ENCODE results near the gene NTN4. TPM values are rescaled to one million over a fixed set of nuclear protein-coding genes. Genes with fewer than 3 reads are reported as not detected.

NTN4 gene
- total RNA-seq, 2 donors from 2014 or later = 79.2 to 118 TPM

DNA sequence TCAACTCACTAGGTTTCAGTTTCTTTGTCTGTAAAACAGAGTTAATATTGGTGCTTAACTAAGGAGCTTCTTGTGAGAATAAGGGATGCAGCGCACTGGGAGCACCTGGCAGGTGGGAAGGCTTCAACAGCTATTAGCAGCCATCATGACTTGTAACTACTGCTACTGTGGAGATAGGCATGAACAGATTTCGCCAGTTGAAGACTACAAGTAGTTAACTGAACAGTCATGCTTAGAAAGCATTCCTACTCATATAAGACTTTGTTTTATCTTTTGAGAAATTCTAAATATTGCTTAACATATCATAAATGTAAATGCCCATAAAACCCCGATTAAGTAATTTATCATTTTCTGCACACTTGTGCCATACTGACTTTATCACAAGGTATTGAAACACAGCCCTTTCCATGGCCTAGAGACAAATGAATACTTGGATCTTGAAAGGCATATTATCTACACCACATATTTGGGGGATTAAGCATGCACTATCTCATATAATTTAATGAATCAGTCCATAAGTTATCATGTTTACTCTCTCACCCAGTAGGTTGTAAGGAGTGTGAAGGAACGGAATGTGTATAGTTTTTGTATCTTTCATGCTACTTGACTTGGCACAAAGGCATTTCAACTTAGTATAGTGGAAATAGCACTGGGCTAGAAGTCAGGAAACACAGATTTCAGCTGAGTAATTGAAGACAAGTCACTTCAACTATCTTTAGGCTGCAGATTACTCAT, 16.1 kb downstream of the NTN4 start:
- TF ChIP-seq POLR2A (IDR thresholded peaks at IDR 0.05) (no peak), POLR2AphosphoS5 (IDR thresholded peaks at IDR 0.05) (no peak)
- TF ChIP-seq, protein P1, sequence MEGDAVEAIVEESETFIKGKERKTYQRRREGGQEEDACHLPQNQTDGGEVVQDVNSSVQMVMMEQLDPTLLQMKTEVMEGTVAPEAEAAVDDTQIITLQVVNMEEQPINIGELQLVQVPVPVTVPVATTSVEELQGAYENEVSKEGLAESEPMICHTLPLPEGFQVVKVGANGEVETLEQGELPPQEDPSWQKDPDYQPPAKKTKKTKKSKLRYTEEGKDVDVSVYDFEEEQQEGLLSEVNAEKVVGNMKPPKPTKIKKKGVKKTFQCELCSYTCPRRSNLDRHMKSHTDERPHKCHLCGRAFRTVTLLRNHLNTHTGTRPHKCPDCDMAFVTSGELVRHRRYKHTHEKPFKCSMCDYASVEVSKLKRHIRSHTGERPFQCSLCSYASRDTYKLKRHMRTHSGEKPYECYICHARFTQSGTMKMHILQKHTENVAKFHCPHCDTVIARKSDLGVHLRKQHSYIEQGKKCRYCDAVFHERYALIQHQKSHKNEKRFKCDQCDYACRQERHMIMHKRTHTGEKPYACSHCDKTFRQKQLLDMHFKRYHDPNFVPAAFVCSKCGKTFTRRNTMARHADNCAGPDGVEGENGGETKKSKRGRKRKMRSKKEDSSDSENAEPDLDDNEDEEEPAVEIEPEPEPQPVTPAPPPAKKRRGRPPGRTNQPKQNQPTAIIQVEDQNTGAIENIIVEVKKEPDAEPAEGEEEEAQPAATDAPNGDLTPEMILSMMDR (IDR thresholded peaks at IDR 0.05) = no peak
- intact Hi-C loops (cut with DNase I) = no loop called here
- 89% methylated on average over 4 of the region's 4 CpGs for WGBS
- Histone ChIP-seq H3K36me3 (no peaks in the 10 kb centered on the region), H3K9me3 (no peaks in the 10 kb centered on the region), H3K4me1 (replicated peaks) (no peaks in the 10 kb centered on the region), H3K27me3 (replicated peaks; ENCODE audit: insufficient read depth) (no peaks in the 10 kb centered on the region), H3K4me3 (no peak overlapping the region), H3K27ac (no peak overlapping the region)
- no peak for DNase-seq (ENCODE audit: low spot score)

GRCh38 chr12:95773320-95773719, 17.2 kb downstream of the NTN4 start:
- TF ChIP-seq POLR2A (IDR thresholded peaks at IDR 0.05) (no peak), POLR2AphosphoS5 (IDR thresholded peaks at IDR 0.05) (no peak)
- TF ChIP-seq, protein P1 (IDR thresholded peaks at IDR 0.05) = no peak
- no peaks in the 10 kb centered on the region for H3K4me1 ChIP-seq (replicated peaks)
- no peak for DNase-seq (ENCODE audit: low spot score)
- no peaks in the 10 kb centered on the region for H3K27me3 ChIP-seq (replicated peaks; ENCODE audit: insufficient read depth)
- WGBS = 96% methylated on average over 6 of the region's 6 CpGs
- intact Hi-C loops (cut with DNase I) = no loop called here
- no peak overlapping the region for H3K27ac ChIP-seq
- H3K36me3 ChIP-seq = no peaks in the 10 kb centered on the region
- no peak overlapping the region for H3K4me3 ChIP-seq
- no peaks in the 10 kb centered on the region for H3K9me3 ChIP-seq

DNA sequence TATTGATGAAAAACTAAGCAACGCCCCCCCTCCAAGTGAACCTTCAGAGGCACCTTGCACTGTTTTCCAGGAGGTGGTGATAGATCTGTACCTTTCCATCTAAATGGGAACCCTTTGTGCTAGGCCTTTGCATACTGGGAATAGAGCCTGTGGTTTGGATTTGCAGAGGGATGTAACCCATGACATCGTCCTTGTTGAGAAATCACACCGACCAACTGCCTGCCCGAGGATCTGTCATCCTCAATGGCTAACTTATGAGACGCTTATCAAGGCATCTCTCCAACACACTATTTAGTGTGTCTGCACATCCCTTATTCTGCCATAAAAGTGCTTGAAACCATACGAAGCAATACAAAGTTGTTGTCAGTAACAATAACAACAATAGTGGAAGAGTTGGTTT, 22.9 kb downstream of the NTN4 start:
- no peaks in the 10 kb centered on the region for H3K36me3 ChIP-seq
- WGBS = 88% methylated on average over 6 of the region's 6 CpGs
- no peak overlapping the region for H3K27ac ChIP-seq
- intact Hi-C loops (cut with DNase I) = no loop called here
- no peak for TF ChIP-seq POLR2AphosphoS5 (IDR thresholded peaks at IDR 0.05)
- TF ChIP-seq, protein P1 (IDR thresholded peaks at IDR 0.05) = no peak
- no peak for TF ChIP-seq POLR2A (IDR thresholded peaks at IDR 0.05)
- DNase-seq (ENCODE audit: low spot score) = no peak
- no peak overlapping the region for H3K4me3 ChIP-seq
- no peaks in the 10 kb centered on the region for H3K4me1 ChIP-seq (replicated peaks)
- no peaks in the 10 kb centered on the region for H3K27me3 ChIP-seq (replicated peaks; ENCODE audit: insufficient read depth)
- no peaks in the 10 kb centered on the region for H3K9me3 ChIP-seq

DNA sequence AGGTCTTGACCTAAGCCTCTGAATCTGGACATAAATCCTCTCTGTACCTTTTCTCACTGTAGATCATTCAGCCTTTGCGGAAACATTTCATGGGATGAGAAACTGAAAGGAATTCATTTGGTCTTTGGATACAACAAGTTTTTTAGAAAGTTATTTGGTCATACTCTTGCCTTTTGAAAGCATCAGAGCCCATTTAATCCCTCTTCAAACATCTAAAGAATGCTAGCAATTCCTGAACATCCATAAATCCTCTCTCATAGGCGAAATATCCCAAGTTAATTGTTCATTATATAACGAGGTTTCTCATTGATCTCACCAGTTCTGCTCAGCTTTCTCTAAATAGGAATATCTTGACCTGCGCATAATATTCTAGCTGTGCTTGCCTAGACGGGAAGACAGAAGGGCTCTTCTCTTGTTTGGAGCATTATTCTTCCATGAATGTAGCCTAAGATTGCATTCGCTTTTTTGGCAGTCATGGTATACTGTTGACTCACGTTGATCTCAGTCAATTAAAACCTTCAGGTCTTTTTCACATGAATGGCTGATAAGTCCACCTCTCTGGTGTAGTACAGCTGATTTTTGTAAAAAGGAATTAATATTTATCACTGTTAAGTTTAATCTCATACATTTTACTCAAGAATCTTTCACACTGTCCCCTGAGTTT, 24.1 kb downstream of the NTN4 start:
- no peaks in the 10 kb centered on the region for H3K9me3 ChIP-seq
- no peak overlapping the region for H3K27ac ChIP-seq
- no peaks in the 10 kb centered on the region for H3K4me1 ChIP-seq (replicated peaks)
- H3K27me3 ChIP-seq (replicated peaks; ENCODE audit: insufficient read depth) = no peaks in the 10 kb centered on the region
- TF ChIP-seq, protein P1 (IDR thresholded peaks at IDR 0.05) = no peak
- TF ChIP-seq POLR2AphosphoS5 (IDR thresholded peaks at IDR 0.05) = no peak
- TF ChIP-seq POLR2A (IDR thresholded peaks at IDR 0.05) = no peak
- H3K36me3 ChIP-seq = no peaks in the 10 kb centered on the region
- intact Hi-C loops (cut with DNase I) = no loop called here
- no peak overlapping the region for H3K4me3 ChIP-seq
- no peak for DNase-seq (ENCODE audit: low spot score)
- 53% methylated on average over 7 of the region's 7 CpGs for WGBS

- TF ChIP-seq POLR2AphosphoS5 (IDR thresholded peaks at IDR 0.05) = no peak
- TF ChIP-seq, protein P1 (IDR thresholded peaks at IDR 0.05) = no peak
- no peaks in the 10 kb centered on the region for H3K4me1 ChIP-seq (replicated peaks)
- DNase-seq (ENCODE audit: low spot score) = no peak
- H3K27me3 ChIP-seq (replicated peaks; ENCODE audit: insufficient read depth) = no peaks in the 10 kb centered on the region
- H3K9me3 ChIP-seq = no peaks in the 10 kb centered on the region
- 38% methylated on average over 1 of the region's 1 CpG for WGBS
- no peaks in the 10 kb centered on the region for H3K36me3 ChIP-seq
- H3K4me3 ChIP-seq = no peak overlapping the region
- intact Hi-C loops (cut with DNase I) = no loop called here
- H3K27ac ChIP-seq = no peak overlapping the region
Observed at GRCh38 chr12:95764848-95765247, 25.7 kb downstream of the NTN4 start.

Measured in prostate gland (tissue), 2 donors.